Subcutaneous adipose tissue (tissue), 4 donors: ENCODE data around the gene KIF12. TPM values are rescaled to one million over a fixed set of nuclear protein-coding genes. Genes with fewer than 3 reads are reported as not detected.

Experiments
- total RNA-seq, 4 donors: library from RNA; depleted of rRNA; stranded (reverse); fragments of >200 nt; gene quantifications; one replicate each; pipeline ENCODE4 v1.1.0, GENCODE V29; 2016
- TF ChIP-seq, protein P1 (sequence below): fragments of 450-650 bp; IDR thresholded peaks from one replicate; pipeline ENCODE4 v1.5.1; 2016; ENCODE audit warnings: low read depth, mild to moderate bottlenecking, control low read depth, antibody characterized with exemption, moderate library complexity

Gene KIF12
- total RNA-seq, 4 donors from 2014 or later = not detected

DNA sequence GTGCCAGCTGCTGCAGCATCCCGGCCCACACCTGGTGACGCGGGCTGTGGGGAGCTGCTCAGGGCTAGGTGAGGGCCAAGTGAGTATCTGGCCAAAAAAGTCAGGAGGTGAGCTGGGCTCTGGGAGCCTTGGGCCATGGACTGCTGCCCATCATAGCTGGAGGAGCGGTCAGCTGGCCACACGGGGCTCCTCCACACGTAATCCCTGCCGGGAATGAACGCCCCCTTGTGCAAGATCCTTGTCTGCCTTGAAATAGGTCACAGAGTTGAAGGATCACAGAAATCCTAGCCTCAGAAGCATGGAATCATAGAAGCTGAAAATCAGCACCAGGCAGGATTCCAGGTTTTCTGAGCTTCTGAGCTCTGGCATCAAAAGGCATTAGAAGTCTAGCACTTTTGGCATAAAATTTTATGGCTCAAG is 39.5 kb upstream of the KIF12 start:
- TF ChIP-seq, protein P1, sequence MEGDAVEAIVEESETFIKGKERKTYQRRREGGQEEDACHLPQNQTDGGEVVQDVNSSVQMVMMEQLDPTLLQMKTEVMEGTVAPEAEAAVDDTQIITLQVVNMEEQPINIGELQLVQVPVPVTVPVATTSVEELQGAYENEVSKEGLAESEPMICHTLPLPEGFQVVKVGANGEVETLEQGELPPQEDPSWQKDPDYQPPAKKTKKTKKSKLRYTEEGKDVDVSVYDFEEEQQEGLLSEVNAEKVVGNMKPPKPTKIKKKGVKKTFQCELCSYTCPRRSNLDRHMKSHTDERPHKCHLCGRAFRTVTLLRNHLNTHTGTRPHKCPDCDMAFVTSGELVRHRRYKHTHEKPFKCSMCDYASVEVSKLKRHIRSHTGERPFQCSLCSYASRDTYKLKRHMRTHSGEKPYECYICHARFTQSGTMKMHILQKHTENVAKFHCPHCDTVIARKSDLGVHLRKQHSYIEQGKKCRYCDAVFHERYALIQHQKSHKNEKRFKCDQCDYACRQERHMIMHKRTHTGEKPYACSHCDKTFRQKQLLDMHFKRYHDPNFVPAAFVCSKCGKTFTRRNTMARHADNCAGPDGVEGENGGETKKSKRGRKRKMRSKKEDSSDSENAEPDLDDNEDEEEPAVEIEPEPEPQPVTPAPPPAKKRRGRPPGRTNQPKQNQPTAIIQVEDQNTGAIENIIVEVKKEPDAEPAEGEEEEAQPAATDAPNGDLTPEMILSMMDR = no peak

DNA sequence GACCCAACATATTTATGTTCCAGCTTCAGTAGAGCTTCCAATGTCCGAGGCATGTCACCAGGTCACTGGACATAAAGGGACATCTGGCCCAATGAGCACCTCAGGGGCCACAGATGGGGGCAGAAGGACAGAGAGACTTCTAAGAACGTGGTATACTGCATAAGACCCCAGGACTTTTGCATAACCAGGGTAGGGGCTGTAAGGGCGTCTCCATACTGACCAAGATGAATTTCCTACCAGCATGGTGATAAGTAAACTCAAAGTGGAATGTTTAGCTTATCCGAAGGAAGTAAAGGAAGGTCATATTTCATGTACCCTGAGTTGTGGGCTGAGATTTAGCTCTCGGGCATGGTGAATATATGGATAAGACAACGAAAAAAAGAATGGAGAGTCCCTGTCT is 38.7 kb upstream of the KIF12 start:
- TF ChIP-seq, protein P1 = no peak

DNA sequence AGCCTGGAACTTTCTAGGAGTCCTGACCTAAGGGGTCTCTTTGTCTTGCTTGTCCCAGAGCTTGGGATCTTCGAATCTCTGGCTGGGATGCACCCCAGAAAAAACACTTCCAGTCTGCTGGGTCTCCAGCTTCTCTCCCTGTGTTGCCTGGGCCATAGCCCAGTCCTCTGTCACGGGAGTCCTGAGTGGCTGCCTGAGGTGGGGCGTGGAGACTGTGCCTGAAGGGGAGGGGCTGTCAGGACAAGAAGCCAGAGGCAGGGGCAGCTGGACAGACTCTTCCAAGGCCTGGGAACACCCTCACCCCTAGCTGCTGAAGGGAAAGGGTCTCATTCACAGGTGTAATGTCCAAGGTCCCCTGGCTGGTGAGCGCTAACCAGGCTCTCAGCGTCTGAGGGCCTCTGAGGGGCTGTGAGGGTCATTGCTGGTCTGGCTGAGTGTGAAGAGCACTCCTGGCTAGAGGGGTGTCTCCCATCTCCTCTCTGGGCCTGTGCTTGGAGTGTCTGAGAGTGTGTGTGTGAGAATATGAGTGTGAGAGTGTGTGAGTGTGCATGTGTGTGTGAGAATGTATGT is 35.8 kb upstream of the KIF12 start:
- TF ChIP-seq, protein P1 = no peak

DNA sequence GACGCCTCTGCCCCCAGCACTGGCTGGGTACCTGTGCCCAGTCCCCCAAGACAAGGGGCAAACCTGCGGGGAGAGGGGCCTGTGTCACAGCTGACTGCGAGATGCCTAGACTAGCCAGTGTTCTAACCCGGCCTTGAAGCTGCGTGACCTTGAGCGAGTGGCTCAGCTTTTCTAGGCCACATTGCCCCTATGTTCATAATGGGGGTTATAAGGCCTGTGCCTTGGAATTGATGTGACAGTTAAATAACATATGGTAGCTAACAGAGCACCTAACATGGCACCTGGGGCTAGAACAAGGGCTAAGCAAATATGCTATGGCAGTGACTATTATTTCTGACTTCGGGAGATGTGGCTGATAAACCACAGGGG is 33.4 kb upstream of the KIF12 start:
- TF ChIP-seq, protein P1 = no peak

DNA sequence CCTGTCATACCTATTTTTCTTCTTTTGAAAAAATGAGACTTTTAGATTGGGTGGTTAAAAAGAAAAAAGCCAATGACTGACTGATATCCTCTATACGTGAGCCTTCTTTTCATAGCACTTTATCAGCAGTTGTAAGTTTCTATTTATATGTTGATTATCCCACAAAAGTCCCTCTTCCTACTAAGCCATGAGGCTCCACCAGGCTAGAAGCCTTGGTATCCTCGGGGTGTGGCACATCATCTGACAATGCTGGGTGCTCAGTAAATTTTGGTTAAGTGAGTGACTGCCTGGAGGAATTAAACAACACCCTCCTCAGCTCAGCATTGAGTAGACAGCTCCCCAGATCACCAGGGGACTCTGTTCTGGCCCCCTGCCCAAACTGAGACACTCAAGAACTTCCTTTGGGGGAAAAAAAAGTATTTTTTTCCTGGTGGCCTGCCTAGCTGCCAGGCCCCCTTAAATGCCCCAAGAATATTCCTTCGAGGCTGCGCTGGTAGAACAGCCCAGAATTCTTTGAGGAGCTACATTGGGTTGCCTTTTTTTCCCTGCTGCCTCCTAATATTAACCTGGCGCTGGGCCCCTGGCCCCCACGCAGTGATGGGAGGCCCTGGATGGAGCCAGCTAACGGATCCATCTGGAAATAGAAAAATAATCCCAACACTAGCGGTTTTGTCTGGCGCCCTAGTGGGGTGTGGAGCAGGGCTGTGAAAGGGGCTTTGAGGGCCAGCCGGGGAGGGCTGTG is 32.9 kb upstream of the KIF12 start:
- TF ChIP-seq, protein P1 = no peak

DNA sequence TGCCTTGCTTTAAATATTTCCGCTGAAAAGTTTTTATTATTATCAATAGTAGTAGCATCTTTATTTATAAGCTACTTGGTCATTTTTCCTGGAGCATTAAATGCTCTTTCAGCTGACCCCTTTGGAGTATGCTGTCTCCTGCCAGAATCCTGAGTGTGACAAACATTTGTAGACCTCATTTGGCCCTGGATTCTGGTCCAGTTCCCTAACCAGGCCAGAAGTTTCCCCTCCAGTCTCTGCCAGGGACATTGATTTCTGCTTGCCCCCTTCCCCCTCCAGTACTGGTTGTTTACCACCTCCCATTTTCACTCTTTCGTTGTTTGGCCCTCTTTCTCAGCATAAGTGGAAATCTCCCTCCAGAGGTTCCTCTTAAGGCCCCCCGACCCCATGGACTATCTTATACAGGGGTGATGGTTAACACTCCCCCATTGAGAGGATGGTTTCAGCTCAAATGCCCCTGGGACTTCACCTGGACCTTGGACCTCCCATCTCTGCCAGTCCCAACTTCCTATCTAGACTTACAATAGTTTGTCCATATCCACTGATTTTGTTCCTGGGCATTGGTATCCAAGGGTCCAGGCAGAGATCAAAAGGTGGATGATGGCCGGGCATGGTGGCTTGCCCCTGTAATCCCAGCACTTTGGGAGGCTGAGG is 31.7 kb upstream of the KIF12 start:
- TF ChIP-seq, protein P1 = no peak

GRCh38 chr9:114130141-114130540 is 31.0 kb upstream of the KIF12 start:
- TF ChIP-seq, protein P1 = no peak
